Kidney epithelial cell (primary cell): ENCODE measurements around the gene ATL2. TPM values are rescaled to one million over a fixed set of nuclear protein-coding genes. Genes with fewer than 3 reads are reported as not detected.

Source experiments
- DNase-seq: peaks from one replicate; pipeline ENCODE4 v3.0.0-alpha.2; 2010; ENCODE audit warnings: low read depth
- H3K27me3 ChIP-seq: 2 replicates; pipeline ENCODE4 v1.6.0; 2011; ENCODE audit warnings: low read length; ENCODE audit not compliant: control insufficient read depth, insufficient read depth
- H3K36me3 ChIP-seq: 2 replicates; pipeline ENCODE4 v1.5.1; 2011; ENCODE audit warnings: low read length; ENCODE audit not compliant: control insufficient read depth, insufficient read depth
- H3K4me3 ChIP-seq: 2 replicates; pipeline ENCODE4 v1.5.1; 2011; ENCODE audit warnings: low read depth, mild to moderate bottlenecking, control low read depth, low read length
- total RNA-seq: library from RNA; depleted of rRNA; stranded (reverse); fragments of >200 nt; gene quantifications from 2 replicates; pipeline ENCODE4 v1.2.3, GENCODE V29; 2015
- TF ChIP-seq, protein P1 (sequence below): IDR thresholded peaks from 2 replicates; pipeline ENCODE4 v1.5.1; 2011; ENCODE audit warnings: mild to moderate bottlenecking, moderate library complexity, low read length, control low read depth, inconsistent platforms; ENCODE audit not compliant: insufficient read depth, poor library complexity, severe bottlenecking

Gene ATL2
- total RNA-seq, 1 donor from 2014 or later: 65.8 TPM

DNA sequence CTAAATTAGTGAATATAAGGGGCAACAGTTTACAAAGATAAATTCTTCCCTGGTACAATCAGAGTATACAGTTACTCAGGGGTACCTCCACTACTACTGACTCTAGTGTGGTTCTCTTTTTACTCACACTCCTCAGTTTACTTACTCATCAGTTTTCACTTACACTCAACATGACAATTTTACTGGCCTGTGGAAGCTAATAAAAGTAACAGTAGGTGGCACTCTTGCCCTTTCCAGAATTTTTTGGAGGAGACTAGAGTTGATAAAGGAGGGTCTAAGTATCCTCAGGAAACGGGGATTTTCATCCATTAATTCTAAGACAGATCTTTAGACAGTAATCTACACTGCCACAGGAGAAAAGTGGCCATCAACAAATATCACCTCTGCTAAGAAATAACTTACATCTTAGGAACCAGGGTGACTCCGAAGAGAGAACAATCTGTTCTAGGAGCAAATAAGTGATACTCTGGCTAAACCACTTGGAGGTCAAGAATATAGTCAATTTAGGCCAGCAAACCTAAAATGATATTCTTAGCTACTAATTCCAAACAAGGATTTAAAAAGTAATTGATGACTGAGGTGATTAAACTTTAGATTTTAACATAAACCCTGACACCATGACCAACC, 61.3 kb downstream of the ATL2 start:
- no peaks in the 10 kb centered on the region for H3K27me3 ChIP-seq
- DNase-seq: no peak
- H3K4me3 ChIP-seq: no peak overlapping the region
- peaks cover 2% of the 10 kb centered on the region for H3K36me3 ChIP-seq
- TF ChIP-seq, protein P1, sequence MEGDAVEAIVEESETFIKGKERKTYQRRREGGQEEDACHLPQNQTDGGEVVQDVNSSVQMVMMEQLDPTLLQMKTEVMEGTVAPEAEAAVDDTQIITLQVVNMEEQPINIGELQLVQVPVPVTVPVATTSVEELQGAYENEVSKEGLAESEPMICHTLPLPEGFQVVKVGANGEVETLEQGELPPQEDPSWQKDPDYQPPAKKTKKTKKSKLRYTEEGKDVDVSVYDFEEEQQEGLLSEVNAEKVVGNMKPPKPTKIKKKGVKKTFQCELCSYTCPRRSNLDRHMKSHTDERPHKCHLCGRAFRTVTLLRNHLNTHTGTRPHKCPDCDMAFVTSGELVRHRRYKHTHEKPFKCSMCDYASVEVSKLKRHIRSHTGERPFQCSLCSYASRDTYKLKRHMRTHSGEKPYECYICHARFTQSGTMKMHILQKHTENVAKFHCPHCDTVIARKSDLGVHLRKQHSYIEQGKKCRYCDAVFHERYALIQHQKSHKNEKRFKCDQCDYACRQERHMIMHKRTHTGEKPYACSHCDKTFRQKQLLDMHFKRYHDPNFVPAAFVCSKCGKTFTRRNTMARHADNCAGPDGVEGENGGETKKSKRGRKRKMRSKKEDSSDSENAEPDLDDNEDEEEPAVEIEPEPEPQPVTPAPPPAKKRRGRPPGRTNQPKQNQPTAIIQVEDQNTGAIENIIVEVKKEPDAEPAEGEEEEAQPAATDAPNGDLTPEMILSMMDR: peak; percentile 69

DNA sequence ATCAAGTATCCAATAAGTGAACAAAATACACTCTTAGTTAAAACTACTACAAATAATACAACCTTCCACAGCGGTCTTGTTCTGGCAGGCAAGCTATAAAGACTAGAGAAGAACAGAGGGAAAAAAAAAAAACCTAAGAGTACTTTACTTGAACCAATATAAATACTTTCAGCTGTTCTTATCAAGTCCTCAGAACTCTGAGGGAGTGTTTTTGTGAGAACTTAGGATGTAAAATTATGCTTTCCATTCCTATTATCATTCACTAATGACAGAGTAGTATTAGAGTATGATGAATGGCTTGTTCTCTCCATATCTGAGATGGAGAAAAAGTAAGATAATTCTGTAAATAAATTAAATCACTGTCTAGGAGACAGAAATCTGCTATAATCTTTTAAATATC, 68.3 kb downstream of the ATL2 start:
- H3K36me3 ChIP-seq: peaks cover 2% of the 10 kb centered on the region
- DNase-seq: no peak
- TF ChIP-seq, protein P1: no peak

DNA sequence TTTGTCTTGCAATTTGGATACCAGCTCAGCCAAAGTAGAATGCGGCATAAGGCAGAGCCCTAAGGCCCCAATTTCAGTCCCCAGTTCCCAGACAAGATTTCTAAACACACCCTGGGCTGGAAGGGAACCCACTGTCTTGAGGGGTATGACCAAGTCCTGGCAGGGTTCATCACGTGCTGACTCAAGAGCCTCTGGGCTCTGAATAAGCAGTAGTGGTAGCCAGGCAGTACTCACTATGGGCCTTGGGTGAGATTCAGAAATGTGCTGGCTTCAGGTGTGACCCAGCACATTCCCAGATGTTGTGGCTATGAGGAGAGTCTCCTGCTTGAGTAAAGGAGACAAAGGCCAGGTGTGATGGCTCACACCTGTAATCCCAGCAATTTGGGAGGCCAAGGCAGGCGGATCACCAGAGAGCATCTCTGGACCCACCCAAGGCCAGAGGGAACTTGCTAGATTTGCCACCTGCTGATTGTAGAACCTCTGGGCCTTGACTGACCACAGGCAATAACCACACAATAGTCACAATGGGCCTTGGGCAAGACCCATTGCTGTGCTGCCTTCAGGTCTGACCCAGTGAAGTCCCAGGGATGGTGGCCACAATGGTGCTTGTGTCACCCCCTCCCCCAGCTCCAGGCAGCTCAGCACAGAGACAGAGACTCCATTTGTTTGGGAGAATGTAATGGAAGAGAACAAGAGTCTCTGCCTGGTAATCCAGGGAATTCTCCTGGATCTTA, 74.9 kb downstream of the ATL2 start:
- TF ChIP-seq, protein P1: no peak
- Histone ChIP-seq H3K36me3 (no peaks in the 10 kb centered on the region), H3K27me3 (no peaks in the 10 kb centered on the region), H3K4me3 (no peak overlapping the region)
- DNase-seq: no peak

More for the DNA sequence above, 68.3 kb downstream of the ATL2 start:
- no peak overlapping the region for H3K4me3 ChIP-seq
- no peaks in the 10 kb centered on the region for H3K27me3 ChIP-seq

DNA sequence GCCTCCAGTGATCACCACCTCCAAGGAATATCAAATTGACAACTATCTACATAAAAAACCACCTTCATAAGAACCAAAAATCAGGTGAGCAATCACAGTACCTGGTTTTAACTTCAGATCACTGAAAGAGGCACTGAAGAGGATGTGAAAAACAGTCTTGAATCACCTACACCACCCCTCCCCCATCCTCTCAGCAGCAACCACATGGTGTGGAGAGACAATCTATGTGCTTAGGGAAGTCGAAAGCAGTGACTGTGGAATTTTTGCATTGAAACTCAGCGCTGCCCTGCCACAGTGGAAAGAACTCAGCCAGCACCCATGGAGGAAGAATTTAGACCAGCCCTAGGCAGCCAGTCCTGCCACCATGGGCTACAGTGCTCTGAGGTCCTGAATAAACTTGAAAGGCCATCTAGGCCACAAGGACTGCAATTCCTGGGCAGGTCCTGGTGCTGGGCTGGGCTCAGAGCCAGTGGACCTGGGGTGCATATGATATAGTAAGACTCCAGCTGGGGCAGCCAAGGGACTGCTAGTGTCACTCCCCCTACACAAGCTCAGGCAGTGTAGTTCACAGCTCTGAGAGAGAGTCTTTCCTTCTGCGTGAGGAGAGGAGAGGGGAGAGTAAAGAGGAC, 75.6 kb downstream of the ATL2 start:
- no peak for DNase-seq
- no peak overlapping the region for H3K4me3 ChIP-seq
- H3K27me3 ChIP-seq: no peaks in the 10 kb centered on the region
- TF ChIP-seq, protein P1: no peak
- H3K36me3 ChIP-seq: no peaks in the 10 kb centered on the region

- Histone ChIP-seq H3K27me3 (no peaks in the 10 kb centered on the region), H3K36me3 (no peaks in the 10 kb centered on the region), H3K4me3 (no peak overlapping the region)
- TF ChIP-seq, protein P1: no peak
- DNase-seq: no peak
Measured at GRCh38 chr2:38298539-38298938, 78.5 kb downstream of the ATL2 start.
